Measurements from ENCODE around the gene NDUFB3. TPM values are rescaled to one million over a fixed set of nuclear protein-coding genes. Genes with fewer than 3 reads are reported as not detected.
"Not testable (repeated sequence)": the region's sequence is repeated elsewhere in the genome, so short reads cannot be mapped to it uniquely, and the experiment has no call there.

The NDUFB3 gene
- 10 to 100 TPM; 20.5 to 50.6 (median 47.6) TPM for total RNA-seq
- 10 to 100 TPM; 34.7 to 52.5 TPM for polyA plus RNA-seq
- long read RNA-seq, donor 1, transcript NDUFB3-201 (3 exons, 755 nt), result major isoform, 5 of 5 reads
- long read RNA-seq, donor 1, partial matches to known transcripts, result 0 of 5 reads
- long read RNA-seq, donor 1, other reads (novel, unspliced or antisense), result 0 of 5 reads
- long read RNA-seq, donor 2, transcript NDUFB3-201 (3 exons, 755 nt), result major isoform, 95 of 114 reads
- long read RNA-seq, donor 2, partial matches to known transcripts, result 18 of 114 reads
- long read RNA-seq, donor 2, other reads (novel, unspliced or antisense), result 0 of 114 reads
- long read RNA-seq, donor 3, transcript NDUFB3-201 (3 exons, 755 nt), result major isoform, 22 of 29 reads
- long read RNA-seq, donor 3, partial matches to known transcripts, result 3 of 29 reads
- long read RNA-seq, donor 3, other reads (novel, unspliced or antisense), result 3 of 29 reads

DNA sequence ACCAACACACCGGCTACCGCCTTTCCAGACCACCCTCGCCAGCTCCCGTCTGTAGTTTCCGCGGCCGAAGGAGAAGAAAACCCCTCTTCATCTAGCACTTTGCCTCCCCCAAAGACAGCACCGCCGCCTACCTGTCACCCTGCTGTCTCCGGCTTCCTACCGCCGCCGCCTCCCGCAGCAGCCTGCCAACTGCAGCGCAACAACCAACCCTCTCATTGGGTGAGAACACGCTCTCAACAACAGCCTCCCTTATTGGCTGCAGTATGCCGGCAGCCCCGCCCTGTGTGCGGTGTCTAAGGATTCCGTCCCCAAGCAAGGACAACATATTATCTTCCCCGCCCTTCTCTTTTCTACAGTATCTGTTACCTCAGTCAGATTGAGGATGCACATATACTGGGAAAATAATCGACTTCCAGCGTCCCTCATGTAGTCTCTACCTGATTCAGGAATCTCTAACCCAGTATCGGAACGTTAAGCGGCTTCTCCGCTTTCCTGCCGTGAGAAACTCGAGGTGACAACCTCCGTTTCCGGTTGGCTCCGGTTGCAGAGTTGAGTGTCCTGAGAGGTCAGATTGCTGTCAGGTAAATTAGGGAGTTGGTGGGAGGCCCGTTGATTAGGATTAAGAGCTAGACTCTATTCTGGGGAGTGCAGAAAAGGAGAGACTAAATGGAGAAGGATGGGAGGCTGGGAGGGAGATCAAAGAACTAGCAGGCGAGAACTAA, at the start of gene NDUFB3, which contains the start of gene HYCC2:
Gene NDUFB3 (plus strand): TSS at position 523 of the 722 bp plus-strand sequence. CDS start 6,882 bp downstream, outside the sequence.
Gene HYCC2 (minus strand): TSS at position 193 of the 722 bp plus-strand sequence. CDS start 47,662 bp downstream, outside the sequence.
- peak; percentile 88 to 93 (median 92) for DNase-seq
- H3K4me1 ChIP-seq (ENCODE audit: insufficient read depth), result peaks cover 3% of the 10 kb centered on the region

DNA sequence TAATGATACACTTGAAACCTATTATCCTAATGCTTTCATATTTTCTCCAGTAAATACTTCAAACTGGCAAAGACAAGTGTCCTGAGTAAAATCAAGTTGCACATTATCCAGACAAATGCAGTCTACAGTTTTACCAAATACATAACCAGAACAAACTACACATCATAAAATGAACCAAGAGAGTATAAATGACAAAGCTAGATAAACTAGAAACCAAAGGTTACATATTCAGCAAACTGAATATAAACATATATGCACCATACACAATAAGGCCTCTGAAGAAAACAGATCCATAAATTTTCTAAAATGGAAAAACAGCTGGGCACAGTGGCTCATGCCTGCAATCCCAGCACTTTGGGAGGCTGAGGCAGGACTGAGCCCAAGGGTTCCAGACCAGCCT, 47.3 kb upstream of the NDUFB3 start:
- no peak overlapping the region for H3K4me3 ChIP-seq
- no peaks in the 10 kb centered on the region for H3K9me3 ChIP-seq
- H3K27ac ChIP-seq, result no peak overlapping the region
- no peaks in the 10 kb centered on the region for H3K36me3 ChIP-seq
- no peaks in the 10 kb centered on the region for H3K27me3 ChIP-seq
- no peaks in the 10 kb centered on the region for H3K4me1 ChIP-seq (ENCODE audit: insufficient read depth)
- intact Hi-C loops (cut with DNase I), result no loop called here
- no peak for DNase-seq
- no peak for TF ChIP-seq POLR2A (IDR thresholded peaks at IDR 0.05)
- no peak for TF ChIP-seq EP300 (IDR thresholded peaks at IDR 0.05)
- TF ChIP-seq, protein P1, sequence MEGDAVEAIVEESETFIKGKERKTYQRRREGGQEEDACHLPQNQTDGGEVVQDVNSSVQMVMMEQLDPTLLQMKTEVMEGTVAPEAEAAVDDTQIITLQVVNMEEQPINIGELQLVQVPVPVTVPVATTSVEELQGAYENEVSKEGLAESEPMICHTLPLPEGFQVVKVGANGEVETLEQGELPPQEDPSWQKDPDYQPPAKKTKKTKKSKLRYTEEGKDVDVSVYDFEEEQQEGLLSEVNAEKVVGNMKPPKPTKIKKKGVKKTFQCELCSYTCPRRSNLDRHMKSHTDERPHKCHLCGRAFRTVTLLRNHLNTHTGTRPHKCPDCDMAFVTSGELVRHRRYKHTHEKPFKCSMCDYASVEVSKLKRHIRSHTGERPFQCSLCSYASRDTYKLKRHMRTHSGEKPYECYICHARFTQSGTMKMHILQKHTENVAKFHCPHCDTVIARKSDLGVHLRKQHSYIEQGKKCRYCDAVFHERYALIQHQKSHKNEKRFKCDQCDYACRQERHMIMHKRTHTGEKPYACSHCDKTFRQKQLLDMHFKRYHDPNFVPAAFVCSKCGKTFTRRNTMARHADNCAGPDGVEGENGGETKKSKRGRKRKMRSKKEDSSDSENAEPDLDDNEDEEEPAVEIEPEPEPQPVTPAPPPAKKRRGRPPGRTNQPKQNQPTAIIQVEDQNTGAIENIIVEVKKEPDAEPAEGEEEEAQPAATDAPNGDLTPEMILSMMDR (IDR thresholded peaks at IDR 0.05), result no peak

More for the DNA sequence above, at the start of gene NDUFB3, which contains the start of gene HYCC2:
- H3K4me3 ChIP-seq, result peak within 1 kb of the TSS; percentile 60
- H3K27ac ChIP-seq, result peak within 1 kb of the TSS; percentile 72 to 79
- TF ChIP-seq, protein P1 (IDR thresholded peaks at IDR 0.05), result peak in 2 of 3 donors; percentile 37 to 55
- TF ChIP-seq EP300 (IDR thresholded peaks at IDR 0.05) (no peak), POLR2A (IDR thresholded peaks at IDR 0.05) (peak; percentile 64)
- 0 to 1% (median 0%) methylated on average over 34 of the region's 34 CpGs for WGBS, 3 donors
- no peaks in the 10 kb centered on the region for H3K9me3 ChIP-seq
- intact Hi-C loops (cut with DNase I), result loop anchor here in 1 of 4 donors (5.0 to 10.0 kb wide), 2 partner anchors 46 to 107 kb away; partner anchors contain the start of genes CFLAR and ORC2
- H3K36me3 ChIP-seq, result no peaks in the 10 kb centered on the region
- no peaks in the 10 kb centered on the region for H3K27me3 ChIP-seq

DNA sequence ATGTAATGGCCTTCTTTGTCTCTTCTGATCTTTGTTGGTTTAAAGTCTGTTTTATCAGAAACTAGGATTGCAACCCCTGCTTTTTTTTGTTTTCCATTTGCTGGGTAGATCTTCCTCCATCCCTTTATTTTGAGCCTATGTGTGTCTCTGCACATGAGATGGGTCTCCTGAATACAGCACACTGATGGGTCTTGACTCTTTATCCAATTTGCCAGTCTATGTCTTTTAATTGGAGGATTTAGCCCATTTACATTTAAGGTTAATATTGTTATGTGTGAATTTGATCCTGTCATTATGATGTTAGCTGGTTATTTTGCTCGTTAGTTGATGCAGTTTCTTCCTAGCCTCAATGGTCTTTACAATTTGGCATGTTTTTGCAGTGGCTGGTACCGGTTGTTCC, 37.4 kb upstream of the NDUFB3 start:
- H3K27ac ChIP-seq; DNase-seq; intact Hi-C loops (cut with DNase I); H3K4me1 ChIP-seq (ENCODE audit: insufficient read depth); H3K27me3 ChIP-seq; H3K36me3 ChIP-seq; H3K9me3 ChIP-seq; H3K4me3 ChIP-seq: not testable (repeated sequence)
- WGBS, 3 donors, result 90 to 100% (median 100%) methylated on average over 1 to 2 of the region's 2 CpGs

DNA sequence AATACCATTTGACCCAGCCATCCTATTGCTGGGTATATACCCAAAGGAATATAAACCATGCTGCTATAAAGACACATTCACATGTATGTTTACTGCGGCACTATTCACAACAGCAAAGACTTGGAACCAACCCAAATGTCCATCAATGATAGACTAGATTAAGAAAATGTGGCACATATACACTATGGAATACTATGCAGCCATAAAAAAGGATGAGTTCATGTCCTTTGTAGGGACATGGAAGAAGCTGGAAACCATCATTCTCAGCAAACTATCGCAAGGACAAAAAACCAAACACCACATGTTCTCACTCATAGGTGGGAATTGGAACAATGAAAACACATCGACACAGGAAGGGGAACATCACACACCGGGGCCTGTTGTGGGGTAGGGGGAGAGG, 33.4 kb upstream of the NDUFB3 start:
- H3K27me3 ChIP-seq; intact Hi-C loops (cut with DNase I); H3K4me1 ChIP-seq (ENCODE audit: insufficient read depth); H3K36me3 ChIP-seq; H3K9me3 ChIP-seq; H3K4me3 ChIP-seq; H3K27ac ChIP-seq; DNase-seq: not testable (repeated sequence)
- 96 to 98% (median 97%) methylated on average over 4 of the region's 4 CpGs for WGBS, 3 donors

DNA sequence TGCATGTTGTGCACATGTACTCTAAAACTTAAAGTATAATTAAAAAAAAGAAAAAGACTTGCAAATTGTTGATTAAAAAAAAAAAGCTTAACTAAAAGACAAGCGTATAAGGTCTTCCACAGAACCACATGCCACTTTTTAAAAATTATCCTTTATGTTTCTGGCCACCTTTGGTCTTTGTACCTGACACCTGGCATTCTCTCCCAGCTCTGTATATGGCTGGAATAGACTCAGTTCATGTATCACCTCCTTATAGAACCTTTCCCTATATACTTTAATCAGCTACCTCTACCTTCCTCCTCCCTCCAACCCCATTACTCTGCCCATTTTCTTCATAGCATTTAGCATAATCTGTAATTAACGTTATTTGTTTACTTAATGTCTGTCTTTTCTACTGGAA, 32.9 kb upstream of the NDUFB3 start:
- 95% methylated on average over 2 of the region's 2 CpGs for WGBS, 3 donors
- Histone ChIP-seq H3K4me1 (ENCODE audit: insufficient read depth) (no peaks in the 10 kb centered on the region), H3K36me3 (no peaks in the 10 kb centered on the region), H3K4me3 (no peak overlapping the region), H3K9me3 (no peaks in the 10 kb centered on the region), H3K27me3 (no peaks in the 10 kb centered on the region), H3K27ac (no peak overlapping the region)
- intact Hi-C loops (cut with DNase I), result no loop called here
- no peak for DNase-seq
- TF ChIP-seq, protein P1 (IDR thresholded peaks at IDR 0.05), result no peak
- TF ChIP-seq POLR2A (IDR thresholded peaks at IDR 0.05) (no peak), EP300 (IDR thresholded peaks at IDR 0.05) (no peak)

All from ovary (tissue), 10 donors.